ENCODE results near the gene JAKMIP1. TPM values are rescaled to one million over a fixed set of nuclear protein-coding genes. Genes with fewer than 3 reads are reported as not detected.

JAKMIP1 gene
- total RNA-seq, 2 experiments from 2014 or later, result 5.6 to 6.3 TPM

DNA sequence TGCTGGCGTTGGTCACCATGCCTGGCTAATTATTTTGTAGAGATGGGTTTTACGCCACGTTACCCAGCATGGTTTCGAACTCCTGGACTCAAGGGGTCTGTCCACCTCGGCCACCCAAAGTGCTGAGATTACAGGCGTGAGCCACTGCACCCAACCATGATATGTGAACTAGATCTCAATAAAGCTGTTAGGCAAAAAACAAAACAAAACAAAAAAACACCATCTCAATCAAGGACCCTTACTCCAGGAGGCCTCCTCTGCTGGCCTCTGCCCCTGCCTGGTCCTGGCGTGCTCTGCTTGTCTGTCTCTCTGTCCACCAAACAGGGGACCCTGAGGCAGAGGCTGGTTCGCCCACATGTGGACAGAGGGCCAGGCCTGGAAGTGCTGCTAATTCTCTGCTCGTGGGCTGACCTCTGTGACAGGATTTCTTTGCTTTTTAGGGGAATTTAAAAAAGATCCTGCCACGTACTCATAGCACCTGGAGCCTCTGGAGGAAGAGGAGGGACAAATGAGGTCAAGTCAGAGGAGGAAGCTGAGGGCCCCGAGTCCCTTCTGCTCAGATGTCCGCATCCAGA lies 36.6 kb upstream of the JAKMIP1 start:
- Mint-ChIP-seq H3K4me3 (no peak overlapping the region), H3K9me3 (no peaks in the 10 kb centered on the region)

DNA sequence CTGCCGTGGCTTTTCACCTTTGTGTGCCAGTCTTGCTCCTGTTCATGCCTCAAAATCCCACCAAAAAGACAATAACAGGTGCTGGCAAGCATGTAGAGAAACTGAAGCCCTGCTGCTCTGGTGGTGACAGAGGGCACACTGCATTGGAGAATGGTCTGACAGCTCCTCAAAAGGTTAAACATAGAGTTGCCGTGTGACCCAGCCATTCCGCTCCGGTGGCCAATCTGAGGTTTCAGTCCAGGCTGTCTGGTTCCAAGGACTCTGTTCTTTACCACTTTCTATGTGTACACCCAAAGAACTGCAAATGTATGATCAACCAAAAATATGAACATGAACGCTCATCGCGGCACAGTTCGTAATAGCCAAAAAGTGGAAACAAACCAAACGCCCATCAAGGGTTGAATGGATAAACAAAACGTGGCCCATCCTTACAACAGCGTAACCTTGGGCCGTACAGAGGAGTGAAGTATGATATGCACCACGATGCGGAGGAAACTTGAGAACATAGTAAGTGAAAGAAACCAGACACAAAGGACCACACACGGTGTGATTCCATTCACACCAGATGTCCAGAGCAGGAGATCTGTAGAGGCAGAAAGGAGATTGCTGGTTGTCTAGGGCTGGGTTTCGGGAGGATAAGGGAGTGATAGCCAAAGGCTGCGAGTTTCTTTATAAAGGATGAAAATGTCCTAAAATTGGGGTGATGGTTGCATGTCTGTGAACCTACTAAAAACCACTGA lies 35.7 kb upstream of the JAKMIP1 start:
- Mint-ChIP-seq H3K4me3 (no peak overlapping the region), H3K36me3 (ENCODE audit: low read depth) (no peaks in the 10 kb centered on the region)
- CTCF ChIA-PET, result interaction anchor here (2.0 kb wide), 1 partner anchor 14 kb away, joined by 7 read pairs; no protein-coding TSS in a partner anchor

More for the DNA sequence above, 36.6 kb upstream of the JAKMIP1 start:
- intact Hi-C loops (cut with micrococcal nuclease), result no loop called here
- no peaks in the 10 kb centered on the region for H3K36me3 Mint-ChIP-seq (ENCODE audit: low read depth)
- ATAC-seq, result no peak
- ChIA-PET CTCF (interaction anchor here (0.6 to 2.0 kb wide), 2 partner anchors 13 to 91 kb away, joined by 3 to 7 read pairs; no protein-coding TSS in a partner anchor), POLR2A (no interaction called here)
- TF ChIP-seq, protein P1, sequence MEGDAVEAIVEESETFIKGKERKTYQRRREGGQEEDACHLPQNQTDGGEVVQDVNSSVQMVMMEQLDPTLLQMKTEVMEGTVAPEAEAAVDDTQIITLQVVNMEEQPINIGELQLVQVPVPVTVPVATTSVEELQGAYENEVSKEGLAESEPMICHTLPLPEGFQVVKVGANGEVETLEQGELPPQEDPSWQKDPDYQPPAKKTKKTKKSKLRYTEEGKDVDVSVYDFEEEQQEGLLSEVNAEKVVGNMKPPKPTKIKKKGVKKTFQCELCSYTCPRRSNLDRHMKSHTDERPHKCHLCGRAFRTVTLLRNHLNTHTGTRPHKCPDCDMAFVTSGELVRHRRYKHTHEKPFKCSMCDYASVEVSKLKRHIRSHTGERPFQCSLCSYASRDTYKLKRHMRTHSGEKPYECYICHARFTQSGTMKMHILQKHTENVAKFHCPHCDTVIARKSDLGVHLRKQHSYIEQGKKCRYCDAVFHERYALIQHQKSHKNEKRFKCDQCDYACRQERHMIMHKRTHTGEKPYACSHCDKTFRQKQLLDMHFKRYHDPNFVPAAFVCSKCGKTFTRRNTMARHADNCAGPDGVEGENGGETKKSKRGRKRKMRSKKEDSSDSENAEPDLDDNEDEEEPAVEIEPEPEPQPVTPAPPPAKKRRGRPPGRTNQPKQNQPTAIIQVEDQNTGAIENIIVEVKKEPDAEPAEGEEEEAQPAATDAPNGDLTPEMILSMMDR (IDR thresholded peaks at IDR 0.05), result no peak
- H3K4me1 Mint-ChIP-seq (ENCODE audit: low read depth), result no peaks in the 10 kb centered on the region
- no peak overlapping the region for H3K27ac Mint-ChIP-seq
- DNase-seq, result no peak
- H3K27me3 Mint-ChIP-seq, result peaks cover 2% of the 10 kb centered on the region

DNA sequence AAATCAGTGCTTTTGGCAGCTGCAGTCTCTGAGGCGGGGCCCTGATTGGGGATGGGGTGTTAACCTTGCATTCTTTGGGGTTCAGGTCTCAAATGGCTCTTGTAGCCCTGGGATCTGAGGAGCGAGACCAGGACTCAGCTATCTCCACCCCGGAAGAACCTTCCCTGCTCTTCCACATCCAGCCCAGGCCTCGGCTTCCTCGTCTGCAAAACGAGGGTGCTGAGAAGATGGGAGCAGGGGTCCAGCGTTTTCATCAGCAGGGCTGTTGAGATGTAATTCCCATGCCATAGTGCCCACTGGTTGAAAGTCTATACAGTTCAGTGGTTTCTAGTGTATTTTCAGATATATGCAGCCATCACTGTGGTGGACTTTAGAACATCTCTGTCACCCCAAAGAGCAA lies 34.7 kb upstream of the JAKMIP1 start:
- no peaks in the 10 kb centered on the region for H3K4me1 Mint-ChIP-seq (ENCODE audit: low read depth)
- intact Hi-C loops (cut with micrococcal nuclease), result no loop called here

More for the DNA sequence above, 35.7 kb upstream of the JAKMIP1 start:
- no peak overlapping the region for H3K27ac Mint-ChIP-seq
- H3K9me3 Mint-ChIP-seq, result no peaks in the 10 kb centered on the region
- H3K4me1 Mint-ChIP-seq (ENCODE audit: low read depth), result no peaks in the 10 kb centered on the region
- ATAC-seq (no peak), DNase-seq (no peak)
- POLR2A ChIA-PET, result no interaction called here
- no peaks in the 10 kb centered on the region for H3K27me3 Mint-ChIP-seq
- intact Hi-C loops (cut with micrococcal nuclease), result no loop called here
- TF ChIP-seq, protein P1 (IDR thresholded peaks at IDR 0.05), result no peak

DNA sequence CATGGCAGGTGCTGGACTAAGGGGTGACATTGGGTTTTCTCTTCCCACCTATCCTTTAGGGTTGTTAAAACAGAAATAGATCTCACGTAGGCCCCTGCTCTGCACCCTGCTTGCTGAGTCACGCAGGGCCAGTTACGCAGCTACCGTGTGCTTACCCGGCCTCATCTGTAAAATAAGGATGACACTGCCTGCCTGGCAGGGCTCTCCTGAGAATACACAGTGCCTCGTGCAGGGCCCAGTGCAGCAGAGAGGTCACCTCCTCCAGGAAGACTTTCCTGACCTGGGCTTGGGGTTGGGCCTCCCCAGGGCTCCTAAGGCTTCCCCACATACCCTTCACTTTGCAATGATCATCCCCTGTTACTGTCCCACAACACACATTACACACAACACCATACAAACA lies 33.6 kb upstream of the JAKMIP1 start:
- ATAC-seq (no peak), DNase-seq (no peak)
- CTCF ChIA-PET, result no interaction called here
- POLR2A ChIA-PET, result no interaction called here
- no peaks in the 10 kb centered on the region for H3K9me3 Mint-ChIP-seq
- TF ChIP-seq, protein P1 (IDR thresholded peaks at IDR 0.05), result no peak
- H3K36me3 Mint-ChIP-seq (ENCODE audit: low read depth), result no peaks in the 10 kb centered on the region
- H3K4me1 Mint-ChIP-seq (ENCODE audit: low read depth), result no peaks in the 10 kb centered on the region
- no peak overlapping the region for H3K4me3 Mint-ChIP-seq
- intact Hi-C loops (cut with micrococcal nuclease), result no loop called here
- no peaks in the 10 kb centered on the region for H3K27me3 Mint-ChIP-seq
- no peak overlapping the region for H3K27ac Mint-ChIP-seq

More for the DNA sequence above, 34.7 kb upstream of the JAKMIP1 start:
- CTCF ChIA-PET, result interaction anchor here (2.0 kb wide), 1 partner anchor 15 kb away, joined by 7 read pairs; no protein-coding TSS in a partner anchor
- H3K27ac Mint-ChIP-seq, result no peak overlapping the region
- no peaks in the 10 kb centered on the region for H3K9me3 Mint-ChIP-seq
- POLR2A ChIA-PET, result no interaction called here
- ATAC-seq (no peak), DNase-seq (no peak)
- TF ChIP-seq, protein P1 (IDR thresholded peaks at IDR 0.05), result no peak
- H3K4me3 Mint-ChIP-seq, result no peak overlapping the region
- no peaks in the 10 kb centered on the region for H3K36me3 Mint-ChIP-seq (ENCODE audit: low read depth)
- H3K27me3 Mint-ChIP-seq, result no peaks in the 10 kb centered on the region
